ENCODE measurements around the gene SDHD. TPM values are rescaled to one million over a fixed set of nuclear protein-coding genes. Genes with fewer than 3 reads are reported as not detected.

Gene SDHD
- total RNA-seq, 1 experiment from 2014 or later: 79.6 TPM

GRCh38 chr11:112051768-112052167 is 34.9 kb upstream of the SDHD start:
- H4K8ac ChIP-seq (replicated peaks; ENCODE audit: insufficient read length, low read depth, low read length): no peak overlapping the region
- H4K91ac ChIP-seq (ENCODE audit: insufficient read length, low read depth, low read length): no peak overlapping the region
- no peak overlapping the region for H3K14ac ChIP-seq (ENCODE audit: insufficient read depth, low read length)
- no peak overlapping the region for H2BK15ac ChIP-seq (ENCODE audit: low read depth, low read length)
- H3K27me3 ChIP-seq (ENCODE audit: insufficient read depth, low read length): no peaks in the 10 kb centered on the region
- H3T11ph ChIP-seq (ENCODE audit: low read length): no peak overlapping the region
- no peak overlapping the region for H4K5ac ChIP-seq (ENCODE audit: insufficient read length, low read depth, low read length)
- H3K79me2 ChIP-seq (ENCODE audit: insufficient read depth, low read length): no peaks in the 10 kb centered on the region
- H2BK12ac ChIP-seq (ENCODE audit: insufficient read length, low read depth, low read length): no peak overlapping the region
- no peak overlapping the region for H2BK20ac ChIP-seq (ENCODE audit: low read depth, low read length, poor library complexity, severe bottlenecking)
- no peaks in the 10 kb centered on the region for H4K20me1 ChIP-seq (ENCODE audit: control insufficient read depth, insufficient read depth, insufficient read length)
- H2AK5ac ChIP-seq (ENCODE audit: insufficient read length, low read length): no peak overlapping the region
- H3K23ac ChIP-seq (ENCODE audit: insufficient read length, low read depth, low read length): no peak overlapping the region
- no peak overlapping the region for H3K27ac Mint-ChIP-seq
- H3K79me1 ChIP-seq (ENCODE audit: insufficient read depth, low read depth, low read length, poor library complexity, severe bottlenecking): no peaks in the 10 kb centered on the region
- no CpG with 5 or more reads among the region's 3 CpGs for WGBS (ENCODE audit: extremely low coverage, insufficient read length, low lambda C conversion rate)
- H3K27ac ChIP-seq (ENCODE audit: insufficient read length, low read depth, low read length): no peak overlapping the region
- H3K4me1 ChIP-seq (ENCODE audit: insufficient read depth, low read length): no peaks in the 10 kb centered on the region
- TF ChIP-seq CTCF (conservative IDR thresholded peaks at IDR 0.05): no peak
- H3K4me1 Mint-ChIP-seq: no peaks in the 10 kb centered on the region
- H2BK120ac ChIP-seq (ENCODE audit: low read depth, low read length, poor library complexity, severe bottlenecking): no peak overlapping the region
- H3K9ac ChIP-seq (ENCODE audit: extremely low read depth, insufficient read length, low read length): no peak overlapping the region
- DNase-seq: no peak
- no peaks in the 10 kb centered on the region for H3K9me3 ChIP-seq (ENCODE audit: control insufficient read depth, low read depth, low read length)
- no peak overlapping the region for H2AFZ ChIP-seq (ENCODE audit: low read length)
- no peak overlapping the region for H2BK5ac ChIP-seq (ENCODE audit: insufficient read length, low read length)
- H3K56ac ChIP-seq (ENCODE audit: insufficient read length, low read depth, low read length): no peak overlapping the region
- no peak overlapping the region for H3K4me2 ChIP-seq (ENCODE audit: insufficient read depth, insufficient read length, low read length)
- H3K18ac ChIP-seq (ENCODE audit: insufficient read length, low read depth, low read length): no peak overlapping the region
- no peaks in the 10 kb centered on the region for H3K23me2 ChIP-seq (ENCODE audit: insufficient read length, low read depth, low read length, poor library complexity, severe bottlenecking)
- no peaks in the 10 kb centered on the region for H3K27me3 Mint-ChIP-seq (ENCODE audit: low read depth)
- H3K9me3 Mint-ChIP-seq: no peaks in the 10 kb centered on the region
- no peak overlapping the region for H3K4ac ChIP-seq (ENCODE audit: low read depth, low read length)
- no peak overlapping the region for H3K4me3 Mint-ChIP-seq
- H3K36me3 Mint-ChIP-seq (ENCODE audit: insufficient read depth in 1 of 3, low read depth in 3 of 3): peaks cover 41 to 80% (median 79%) of the 10 kb centered on the region in 3 experiments; a peak in 6 of 7 replicates
